CD4-positive, alpha-beta memory T cell (primary cell): ENCODE measurements around the gene NPIPA8. TPM values are rescaled to one million over a fixed set of nuclear protein-coding genes. Genes with fewer than 3 reads are reported as not detected.
"Not testable (repeated sequence)": the region's sequence is repeated elsewhere in the genome, so short reads cannot be mapped to it uniquely, and the experiment has no call there.

ENCODE experiments used
- CTCF ChIA-PET: fragments of 350-600 bp; sonication (Branson Sonifier 250); formaldehyde crosslinking; loops from one replicate; lab custom pipeline; 2021; ENCODE audit warnings: inconsistent platforms; ENCODE audit not compliant: partially characterized antibody; lab: Charles Lee
- POLR2A ChIA-PET: fragments of 350-600 bp; sonication (Branson Sonifier 250); formaldehyde crosslinking; loops from one replicate; lab custom pipeline; 2021; ENCODE audit not compliant: partially characterized antibody; lab: Charles Lee
- DNase-seq, 5 donors: peaks; one replicate each; pipeline versions ENCODE4 v3.0.0 to v3.0.0-alpha.2; 2020 to 2022; ENCODE audit warnings: mixed read lengths in 1 of 5
- H3K27ac ChIP-seq: one replicate; pipeline ENCODE4 v1.7.0; 2013; ENCODE audit warnings: low read depth, low read length
- H3K27me3 ChIP-seq: 2 replicates; pipeline ENCODE4 v1.7.0; 2013; ENCODE audit warnings: mild to moderate bottlenecking, low read length, moderate library complexity; ENCODE audit not compliant: insufficient read depth
- H3K36me3 ChIP-seq: 2 replicates; pipeline ENCODE4 v1.7.0; 2013; ENCODE audit warnings: mild to moderate bottlenecking, low read length, moderate library complexity; ENCODE audit not compliant: insufficient read depth
- H3K4me1 ChIP-seq: 2 replicates; pipeline ENCODE4 v1.7.0; 2013; ENCODE audit warnings: mild to moderate bottlenecking, low read length, moderate library complexity; ENCODE audit not compliant: insufficient read depth
- H3K4me3 ChIP-seq, 2 donors: one replicate each; pipeline ENCODE4 v1.7.0; 2013; ENCODE audit warnings: low read length in 2 of 2, mild to moderate bottlenecking in 1 of 2
- H3K9me3 ChIP-seq, 2 donors: one replicate each; pipeline ENCODE4 v1.7.0; 2013; ENCODE audit warnings: low read length in 2 of 2, control low read depth in 1 of 2; ENCODE audit not compliant: control insufficient read depth in 1 of 2
- H3K27ac Mint-ChIP-seq, 7 donors: one replicate each; pipeline ENCODE4 v1.8.0; 2020 to 2021; ENCODE audit warnings: mixed read lengths in 7 of 7, mild to moderate bottlenecking in 6 of 7, inconsistent platforms in 3 of 7, moderate library complexity in 3 of 7
- H3K27me3 Mint-ChIP-seq, 2 donors: one replicate each; pipeline ENCODE4 v1.8.0; 2020 to 2021; ENCODE audit warnings: mixed read lengths in 2 of 2
- H3K36me3 Mint-ChIP-seq, 2 donors: one replicate each; pipeline ENCODE4 v1.8.0; 2020 to 2021; ENCODE audit warnings: mixed read lengths in 2 of 2, inconsistent platforms in 1 of 2, mild to moderate bottlenecking in 1 of 2
- H3K4me1 Mint-ChIP-seq, 4 donors: one replicate each; pipeline ENCODE4 v1.8.0; 2020 to 2021; ENCODE audit warnings: mixed read lengths in 4 of 4, mild to moderate bottlenecking in 1 of 4
- H3K4me3 Mint-ChIP-seq, 8 donors: one replicate each; pipeline ENCODE4 v1.8.0; 2020 to 2021; ENCODE audit warnings: mixed read lengths in 8 of 8, mild to moderate bottlenecking in 7 of 8, moderate library complexity in 6 of 8, inconsistent platforms in 3 of 8
- H3K9me3 Mint-ChIP-seq, 8 donors: one replicate each; pipeline ENCODE4 v1.8.0; 2020 to 2021; ENCODE audit warnings: mixed read lengths in 8 of 8, mild to moderate bottlenecking in 5 of 8, inconsistent platforms in 3 of 8, moderate library complexity in 1 of 8
- intact Hi-C: fragments of 100-400 bp; cut with micrococcal nuclease; formaldehyde crosslinking; loops from one replicate; pipeline ENCODE4 v1.15.1; 2023
- polyA plus RNA-seq, 2 donors: library from polyadenylated mRNA; unstranded; fragments of 300-500 nt; fragmentation: Illumina TruSeq; gene quantifications; one replicate each; pipeline ENCODE4 v1.2.3, GENCODE V29; 2021
- total RNA-seq, 2 experiments: library from RNA; stranded (reverse); gene quantifications; one replicate each; pipeline ENCODE4 v1.2.3, GENCODE V29; 2021

Gene NPIPA8
- under 1 TPM; 0.36 to 0.55 TPM for total RNA-seq
- polyA plus RNA-seq, result 1 to 10 TPM in 1 of 2 donors, not detected in 1; 3.9 TPM

DNA sequence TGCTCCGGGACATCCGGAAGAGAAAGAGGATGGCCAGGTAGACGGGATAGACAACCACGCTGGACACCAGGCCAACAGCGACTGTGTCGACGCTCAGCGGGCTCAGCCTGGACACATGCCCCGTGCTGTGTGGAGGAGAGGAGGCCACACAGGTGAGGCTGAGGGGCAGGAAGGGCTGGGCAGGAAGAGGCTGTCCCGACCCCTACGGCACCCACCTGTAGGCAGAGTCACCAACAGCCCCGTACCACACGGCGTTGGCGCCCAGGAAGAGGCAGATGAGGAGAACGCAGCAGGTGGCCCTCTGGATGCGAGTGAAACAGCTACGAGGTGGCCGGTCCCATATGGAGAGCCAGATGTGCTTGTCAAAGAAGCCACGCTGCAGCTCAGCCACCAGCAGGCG is at the start of gene NPIPA8:
NPIPA8 (minus strand) TSS at position 101 of the 400 bp plus-strand sequence. CDS start 4,074 bp downstream, outside the sequence.
- H3K36me3 ChIP-seq, H3K27me3 ChIP-seq, CTCF ChIA-PET, DNase-seq, H3K4me3 Mint-ChIP-seq, intact Hi-C loops, H3K9me3 ChIP-seq, H3K4me3 ChIP-seq, H3K4me1 ChIP-seq, H3K36me3 Mint-ChIP-seq, POLR2A ChIA-PET, H3K27ac Mint-ChIP-seq, H3K9me3 Mint-ChIP-seq, H3K27me3 Mint-ChIP-seq, H3K27ac ChIP-seq, H3K4me1 Mint-ChIP-seq: not testable (repeated sequence)

DNA sequence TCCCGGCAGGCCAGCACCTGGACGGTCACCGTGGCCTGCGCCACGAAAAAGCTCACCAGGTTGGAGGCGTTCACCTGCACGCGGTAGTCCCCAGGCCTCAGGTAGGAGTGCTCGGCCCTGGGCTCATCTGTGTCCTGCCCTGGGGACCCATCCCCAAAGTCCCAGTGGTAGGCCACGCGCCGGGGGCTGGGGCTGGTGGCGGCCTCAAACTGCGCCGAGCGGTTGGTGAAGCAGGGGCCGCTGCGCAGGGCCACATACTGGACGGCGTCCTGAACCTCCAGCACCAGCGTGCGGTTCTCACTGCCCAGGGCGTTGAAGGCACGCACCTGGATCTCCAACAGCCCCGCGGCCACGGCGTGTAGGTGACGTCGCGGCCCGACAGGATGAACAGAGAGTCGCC is 48.7 kb upstream of the NPIPA8 start:
- H3K27me3 Mint-ChIP-seq, H3K4me3 ChIP-seq, POLR2A ChIA-PET, H3K36me3 ChIP-seq, H3K4me1 ChIP-seq, H3K27ac ChIP-seq, H3K27ac Mint-ChIP-seq, H3K27me3 ChIP-seq, H3K4me3 Mint-ChIP-seq, H3K36me3 Mint-ChIP-seq, H3K4me1 Mint-ChIP-seq, CTCF ChIA-PET, intact Hi-C loops, H3K9me3 ChIP-seq, H3K9me3 Mint-ChIP-seq, DNase-seq: not testable (repeated sequence)

DNA sequence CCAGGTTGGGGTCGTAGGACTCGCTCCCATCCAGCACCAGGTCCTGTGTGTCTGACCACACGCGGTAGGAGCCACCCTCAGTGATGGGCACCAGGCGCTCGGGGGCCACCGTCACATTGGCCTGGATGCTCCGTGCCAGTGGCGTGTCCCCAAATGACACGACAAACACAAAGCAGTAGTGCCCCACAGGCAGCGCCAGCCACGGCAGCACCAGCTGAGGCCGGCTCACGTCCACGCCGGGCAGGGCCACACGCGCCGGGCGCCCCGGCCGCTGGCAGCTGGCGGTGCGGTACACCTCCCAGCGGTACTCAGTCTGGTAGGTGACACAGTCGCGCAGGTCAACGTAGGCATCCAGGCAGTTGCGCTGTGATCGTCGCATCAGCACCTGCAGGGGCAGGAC is 48.3 kb upstream of the NPIPA8 start:
- not testable (repeated sequence) for H3K9me3 ChIP-seq

DNA sequence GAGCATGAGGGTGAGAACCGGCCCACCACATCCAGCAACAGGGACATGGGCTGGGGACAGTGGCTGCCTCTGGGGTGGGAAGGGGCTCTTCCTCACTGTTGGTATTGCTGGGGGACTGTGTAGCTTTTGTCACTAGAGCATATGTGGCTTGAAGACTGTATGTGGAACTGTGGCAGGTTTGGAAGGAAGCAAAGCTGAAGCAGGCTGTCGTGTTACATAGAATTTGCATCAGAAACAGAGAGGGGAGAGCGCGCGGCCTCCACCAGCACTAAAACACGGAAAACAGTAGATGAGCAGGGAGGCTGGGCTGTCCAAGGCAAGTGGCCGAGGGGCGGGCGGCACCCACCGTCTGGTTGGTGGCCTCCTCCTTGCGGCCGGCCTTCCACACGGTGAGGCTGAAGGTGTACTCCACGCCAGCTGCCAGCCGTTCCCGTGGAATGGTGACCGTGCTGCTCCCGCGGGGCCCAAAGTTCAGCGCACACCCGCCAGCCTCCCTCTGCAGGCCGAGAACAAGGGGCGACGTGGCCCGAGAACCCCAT is 47.6 kb upstream of the NPIPA8 start:
- DNase-seq, H3K9me3 Mint-ChIP-seq, POLR2A ChIA-PET, H3K27ac ChIP-seq, H3K36me3 Mint-ChIP-seq, CTCF ChIA-PET, H3K4me1 ChIP-seq, H3K27ac Mint-ChIP-seq, H3K27me3 ChIP-seq, intact Hi-C loops, H3K27me3 Mint-ChIP-seq, H3K4me3 ChIP-seq, H3K4me1 Mint-ChIP-seq, H3K36me3 ChIP-seq, H3K4me3 Mint-ChIP-seq, H3K9me3 ChIP-seq: not testable (repeated sequence)

More for the DNA sequence above, 48.3 kb upstream of the NPIPA8 start:
- H3K36me3 Mint-ChIP-seq, H3K4me3 Mint-ChIP-seq, POLR2A ChIA-PET, H3K4me1 Mint-ChIP-seq, intact Hi-C loops, H3K4me1 ChIP-seq, H3K27me3 ChIP-seq, H3K9me3 Mint-ChIP-seq, CTCF ChIA-PET, H3K27me3 Mint-ChIP-seq, H3K27ac ChIP-seq, H3K4me3 ChIP-seq, H3K36me3 ChIP-seq, DNase-seq, H3K27ac Mint-ChIP-seq: not testable (repeated sequence)

DNA sequence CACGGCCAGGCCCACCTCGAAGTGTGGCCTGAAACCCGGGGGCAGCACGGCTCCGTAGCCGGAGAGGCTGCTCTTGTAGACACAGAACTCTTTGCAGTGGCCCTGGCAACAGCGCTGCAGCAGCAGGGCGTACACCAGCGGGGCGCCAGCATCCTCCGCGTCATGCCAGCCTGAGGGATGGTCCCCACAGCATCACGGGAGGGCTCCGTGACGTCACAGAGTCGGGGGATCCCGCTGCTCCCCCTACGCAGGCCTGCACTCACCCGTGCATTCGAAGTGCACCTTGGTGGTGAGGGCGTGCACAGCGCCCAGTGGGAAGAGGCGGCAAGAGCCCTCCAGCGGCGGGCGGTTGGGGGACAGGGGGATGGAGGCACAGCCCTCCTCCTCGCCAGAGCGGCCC is 46.2 kb upstream of the NPIPA8 start:
- H3K4me3 Mint-ChIP-seq, H3K4me1 Mint-ChIP-seq, H3K4me3 ChIP-seq, H3K36me3 Mint-ChIP-seq, intact Hi-C loops, H3K36me3 ChIP-seq, H3K27ac Mint-ChIP-seq, CTCF ChIA-PET, H3K9me3 ChIP-seq, H3K9me3 Mint-ChIP-seq, H3K27ac ChIP-seq, H3K27me3 Mint-ChIP-seq, POLR2A ChIA-PET, H3K4me1 ChIP-seq, H3K27me3 ChIP-seq, DNase-seq: not testable (repeated sequence)

DNA sequence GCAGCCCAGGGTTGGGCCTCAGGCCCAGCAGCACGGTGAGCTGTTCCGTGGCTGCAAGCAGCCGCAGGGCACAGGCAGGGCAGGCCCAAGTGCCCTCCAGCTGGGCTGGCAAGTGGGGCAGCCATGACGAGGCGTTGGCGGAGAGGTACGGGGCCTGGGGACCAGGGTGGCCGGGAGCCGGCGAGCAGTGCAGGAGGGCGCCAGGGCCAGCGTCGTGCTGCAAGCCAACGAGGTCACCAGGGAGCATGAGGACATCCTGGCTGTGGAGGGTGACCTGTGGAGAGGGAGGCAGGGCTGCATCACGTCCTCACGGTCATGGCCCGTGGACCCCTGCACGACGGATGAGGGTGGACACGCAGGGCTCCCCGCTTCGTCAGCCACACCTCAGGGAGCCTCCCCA is 11.2 kb upstream of the NPIPA8 start:
- CTCF ChIA-PET, H3K9me3 Mint-ChIP-seq, H3K27ac Mint-ChIP-seq, intact Hi-C loops, DNase-seq, H3K4me1 Mint-ChIP-seq, H3K4me3 Mint-ChIP-seq, H3K4me1 ChIP-seq, H3K27me3 ChIP-seq, H3K4me3 ChIP-seq, H3K36me3 Mint-ChIP-seq, H3K36me3 ChIP-seq, H3K27ac ChIP-seq, H3K9me3 ChIP-seq, H3K27me3 Mint-ChIP-seq, POLR2A ChIA-PET: not testable (repeated sequence)

DNA sequence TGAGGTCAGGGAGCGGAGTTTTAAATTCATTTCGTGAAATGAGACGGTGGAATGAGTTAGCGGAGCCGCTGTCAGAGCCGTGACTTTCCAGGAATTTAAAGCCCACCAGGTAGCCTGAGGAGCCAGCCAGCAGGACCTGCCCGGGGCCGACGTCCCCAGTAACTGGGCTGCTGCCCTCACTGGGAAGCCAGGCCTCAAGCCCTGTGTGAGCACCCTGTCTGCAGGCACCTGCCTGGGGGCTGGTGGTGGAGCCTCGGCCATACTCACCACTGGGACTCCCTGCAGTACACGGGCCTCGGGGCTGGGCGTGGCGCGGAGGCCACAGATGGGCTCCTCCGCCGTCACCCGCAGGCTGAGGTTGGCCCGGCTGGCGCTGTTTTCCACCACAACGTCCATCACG is 10.5 kb upstream of the NPIPA8 start:
- intact Hi-C loops, DNase-seq: not testable (repeated sequence)

DNA sequence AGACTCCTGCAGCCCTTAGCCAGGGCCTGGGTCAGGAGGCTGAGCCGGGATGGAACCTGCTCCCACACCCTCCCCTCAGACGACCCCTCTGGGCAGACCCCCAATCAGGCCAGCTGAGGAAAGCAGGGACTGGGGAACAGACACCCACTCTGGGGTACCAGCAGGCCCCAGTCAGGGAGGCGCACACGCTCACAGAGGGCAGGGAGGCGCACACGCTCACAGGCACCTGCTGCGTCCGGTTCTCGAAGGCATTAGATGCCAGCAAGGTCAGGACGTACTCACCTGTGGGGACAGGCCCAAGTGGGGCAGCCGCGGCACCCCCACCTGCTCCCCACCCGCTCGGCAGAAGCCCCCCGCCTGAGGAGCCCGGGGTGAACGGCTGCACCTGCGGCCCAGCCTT is 8.1 kb upstream of the NPIPA8 start:
- H3K27ac Mint-ChIP-seq, H3K4me3 ChIP-seq, H3K27me3 Mint-ChIP-seq, H3K4me1 Mint-ChIP-seq, H3K9me3 ChIP-seq, H3K36me3 Mint-ChIP-seq, H3K27me3 ChIP-seq, H3K27ac ChIP-seq, POLR2A ChIA-PET, H3K9me3 Mint-ChIP-seq, H3K4me1 ChIP-seq, H3K4me3 Mint-ChIP-seq, CTCF ChIA-PET, H3K36me3 ChIP-seq, DNase-seq, intact Hi-C loops: not testable (repeated sequence)

More for the DNA sequence above, 10.5 kb upstream of the NPIPA8 start:
- CTCF ChIA-PET, H3K4me1 ChIP-seq, H3K9me3 ChIP-seq, H3K4me3 Mint-ChIP-seq, POLR2A ChIA-PET, H3K27me3 Mint-ChIP-seq, H3K9me3 Mint-ChIP-seq, H3K4me1 Mint-ChIP-seq, H3K36me3 ChIP-seq, H3K4me3 ChIP-seq, H3K27ac Mint-ChIP-seq, H3K27me3 ChIP-seq, H3K36me3 Mint-ChIP-seq, H3K27ac ChIP-seq: not testable (repeated sequence)
